SJCRH30 (cell line): Measurements from ENCODE around the gene NGEF. TPM values are rescaled to one million over a fixed set of nuclear protein-coding genes. Genes with fewer than 3 reads are reported as not detected.
A peak's percentile ranks its signal among the peaks of the same experiment; 100 is the strongest.

ENCODE experiments used
- DNase-seq, 2 experiments: peaks; one replicate each; pipeline ENCODE4 v3.0.0-alpha.2; 2015 to 2020
- H3K27ac ChIP-seq: fragments of 250-450 bp; sonication (Bioruptor Pico); 2 replicates; pipeline ENCODE4 v1.5.1; 2020; ENCODE audit warnings: mild to moderate bottlenecking, moderate library complexity
- H3K27me3 ChIP-seq: fragments of 250-450 bp; sonication (Bioruptor Pico); 2 replicates; pipeline ENCODE4 v1.5.1; 2020; ENCODE audit warnings: mild to moderate bottlenecking, moderate library complexity
- H3K36me3 ChIP-seq: fragments of 250-450 bp; sonication (Bioruptor Pico); 2 replicates; pipeline ENCODE4 v1.5.1; 2020; ENCODE audit warnings: mild to moderate bottlenecking, moderate library complexity
- H3K4me1 ChIP-seq: fragments of 250-450 bp; sonication (Bioruptor Pico); 2 replicates; pipeline ENCODE4 v1.5.1; 2020; ENCODE audit warnings: mild to moderate bottlenecking, moderate library complexity
- H3K4me3 ChIP-seq: fragments of 250-450 bp; sonication (Bioruptor Pico); 2 replicates; pipeline ENCODE4 v1.5.1; 2020; ENCODE audit warnings: mild to moderate bottlenecking, moderate library complexity
- H3K9me3 ChIP-seq: fragments of 250-450 bp; sonication (Bioruptor Pico); replicated peaks from 2 replicates; pipeline ENCODE4 v1.5.1; 2020; ENCODE audit warnings: mild to moderate bottlenecking, moderate library complexity
- total RNA-seq: library from RNA; depleted of rRNA; stranded (reverse); fragments of >200 nt; shearing (Covaris generic); gene quantifications from 2 replicates; pipeline ENCODE4 v1.2.3, GENCODE V29; 2014

The NGEF gene
- total RNA-seq, 1 experiment from 2014 or later, result not detected

DNA sequence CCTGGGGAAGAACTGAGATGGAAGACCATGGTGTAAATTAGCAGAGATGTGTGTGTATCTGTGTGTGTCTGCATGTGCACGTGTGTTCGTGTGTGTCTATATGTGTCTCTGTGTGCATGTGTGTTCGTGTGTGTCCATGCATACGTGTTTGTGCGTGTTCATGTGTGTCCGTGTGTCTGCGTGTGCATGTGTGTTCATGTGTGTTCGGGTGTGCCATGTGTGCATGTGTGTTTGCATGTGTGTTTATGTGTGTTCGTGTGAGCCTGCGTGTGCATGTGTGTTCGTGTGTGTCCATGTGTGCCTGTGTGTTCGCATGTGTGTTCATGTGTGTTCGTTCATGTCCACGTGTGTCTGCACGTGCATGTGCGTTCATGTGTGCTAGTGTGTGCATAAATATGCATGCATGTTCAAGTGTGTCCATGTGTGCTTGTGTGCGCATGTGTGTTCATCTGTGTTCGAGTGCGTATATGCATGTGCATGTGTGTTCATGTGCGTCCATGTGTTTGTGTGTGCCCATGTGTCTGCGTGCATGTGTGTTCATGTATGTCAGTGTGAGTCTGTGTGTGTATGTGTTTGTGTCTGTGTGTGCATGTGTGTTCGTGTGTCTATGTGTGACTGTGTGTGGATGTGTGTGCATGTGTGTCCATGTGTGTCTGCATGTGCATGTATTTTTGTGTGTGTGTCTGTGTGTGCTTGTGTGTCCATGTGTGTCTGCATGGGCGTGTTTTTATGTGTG, 22.5 kb upstream of the NGEF start:
- H3K36me3 ChIP-seq, result no peaks in the 10 kb centered on the region; the same call in 1 of the 2 replicates
- H3K4me3 ChIP-seq, result no peak overlapping the region
- no peaks in the 10 kb centered on the region for H3K4me1 ChIP-seq
- DNase-seq, result no peak
- peaks cover 7% of the 10 kb centered on the region; the same call in 1 of the 2 replicates for H3K27me3 ChIP-seq
- H3K9me3 ChIP-seq, result no peaks in the 10 kb centered on the region
- H3K27ac ChIP-seq, result no peak overlapping the region

DNA sequence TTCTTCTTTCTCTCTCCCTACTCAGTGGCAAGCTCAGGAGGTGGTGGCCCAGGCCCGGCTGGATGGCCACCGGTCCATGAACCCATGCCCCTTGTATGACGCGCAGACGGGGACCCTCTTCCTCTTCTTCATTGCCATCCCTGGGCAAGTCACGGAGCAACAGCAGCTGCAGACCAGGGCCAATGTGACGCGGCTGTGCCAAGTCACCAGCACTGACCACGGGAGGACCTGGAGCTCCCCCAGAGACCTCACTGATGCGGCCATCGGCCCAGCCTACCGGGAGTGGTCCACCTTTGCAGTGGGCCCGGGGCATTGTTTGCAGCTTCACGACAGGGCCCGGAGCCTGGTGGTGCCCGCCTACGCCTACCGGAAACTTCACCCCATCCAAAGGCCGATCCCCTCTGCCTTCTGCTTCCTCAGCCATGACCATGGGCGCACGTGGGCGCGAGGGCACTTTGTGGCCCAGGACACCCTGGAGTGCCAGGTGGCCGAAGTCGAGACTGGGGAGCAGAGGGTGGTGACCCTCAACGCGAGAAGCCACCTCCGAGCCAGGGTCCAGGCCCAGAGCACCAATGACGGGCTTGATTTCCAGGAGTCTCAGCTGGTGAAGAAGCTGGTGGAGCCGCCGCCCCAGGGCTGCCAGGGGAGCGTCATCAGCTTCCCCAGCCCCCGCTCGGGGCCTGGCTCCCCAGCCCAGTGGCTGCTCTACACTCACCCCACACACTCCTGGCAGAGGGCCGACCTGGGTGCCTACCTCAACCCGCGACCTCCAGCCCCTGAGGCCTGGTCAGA, 21.2 kb upstream of the NGEF start:
- no peak for DNase-seq
- H3K9me3 ChIP-seq, result no peaks in the 10 kb centered on the region
- no peak overlapping the region for H3K27ac ChIP-seq
- no peaks in the 10 kb centered on the region for H3K4me1 ChIP-seq
- peaks cover 7% of the 10 kb centered on the region; the same call in 1 of the 2 replicates for H3K27me3 ChIP-seq
- H3K4me3 ChIP-seq, result no peak overlapping the region
- no peaks in the 10 kb centered on the region; the same call in 1 of the 2 replicates for H3K36me3 ChIP-seq

DNA sequence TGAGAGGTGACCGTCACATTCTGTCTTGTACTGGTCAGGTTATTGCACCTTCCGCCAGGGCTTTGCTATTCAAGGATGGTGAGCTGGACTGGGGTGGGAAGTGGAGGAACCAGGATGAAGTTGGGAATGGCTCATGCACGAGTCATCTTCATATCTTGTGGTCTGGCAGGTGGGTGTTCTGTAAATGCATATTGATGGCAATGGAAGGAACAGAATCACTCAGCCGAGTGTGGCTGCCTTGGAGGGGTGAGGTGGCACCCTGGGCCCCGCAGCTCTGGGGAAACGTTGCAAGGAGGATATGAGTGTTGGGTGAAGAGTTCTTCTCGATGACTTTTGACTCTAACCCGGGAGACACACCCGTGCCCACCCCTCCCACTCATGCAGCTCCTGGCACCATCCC, 20.6 kb upstream of the NGEF start:
- no peaks in the 10 kb centered on the region for H3K4me1 ChIP-seq
- no peak for DNase-seq
- no peaks in the 10 kb centered on the region; the same call in 1 of the 2 replicates for H3K36me3 ChIP-seq
- no peaks in the 10 kb centered on the region for H3K9me3 ChIP-seq
- no peak overlapping the region for H3K4me3 ChIP-seq
- no peak overlapping the region for H3K27ac ChIP-seq
- H3K27me3 ChIP-seq, result peaks cover 7% of the 10 kb centered on the region; the same call in 1 of the 2 replicates

DNA sequence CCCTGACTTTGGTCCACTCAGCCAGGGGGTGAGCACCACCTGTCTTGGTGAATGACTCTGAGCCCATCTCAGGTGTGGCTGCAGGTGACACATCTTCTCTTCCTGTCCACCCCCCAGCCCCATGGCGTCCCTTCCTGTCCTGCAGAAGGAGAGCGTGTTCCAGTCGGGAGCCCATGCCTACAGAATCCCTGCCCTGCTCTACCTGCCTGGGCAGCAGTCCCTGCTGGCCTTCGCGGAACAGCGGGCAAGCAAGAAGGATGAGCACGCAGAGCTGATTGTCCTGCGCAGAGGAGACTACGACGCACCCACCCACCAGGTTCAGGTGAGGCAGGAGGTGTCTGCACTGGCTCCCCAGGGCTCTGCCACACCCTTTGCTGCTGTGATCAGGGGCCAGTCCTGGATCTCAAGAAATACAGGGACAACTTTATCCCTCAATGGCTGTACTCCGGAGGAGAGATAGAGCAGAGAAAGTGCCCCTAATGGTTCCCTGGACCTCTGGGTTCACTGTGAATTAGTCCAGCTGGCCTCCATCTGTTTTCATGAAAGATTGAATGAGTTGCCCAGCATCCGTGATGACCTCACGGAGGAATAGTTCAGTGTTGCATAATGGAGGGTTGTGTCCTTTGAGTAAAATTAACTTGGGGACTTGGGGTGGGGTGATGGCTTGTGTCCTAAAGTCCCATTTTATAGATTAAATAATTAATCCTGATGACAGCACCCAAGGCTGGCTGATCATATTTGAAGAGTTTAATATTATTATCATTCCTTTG, 19.7 kb upstream of the NGEF start, which contains the start of gene NEU2:
TSS of gene NEU2 (plus strand) at position 122 of the 770 bp plus-strand sequence. CDS start at position 122, 0 bp downstream.
- DNase-seq, result no peak
- H3K27ac ChIP-seq, result no peak within 1 kb of the TSS

DNA sequence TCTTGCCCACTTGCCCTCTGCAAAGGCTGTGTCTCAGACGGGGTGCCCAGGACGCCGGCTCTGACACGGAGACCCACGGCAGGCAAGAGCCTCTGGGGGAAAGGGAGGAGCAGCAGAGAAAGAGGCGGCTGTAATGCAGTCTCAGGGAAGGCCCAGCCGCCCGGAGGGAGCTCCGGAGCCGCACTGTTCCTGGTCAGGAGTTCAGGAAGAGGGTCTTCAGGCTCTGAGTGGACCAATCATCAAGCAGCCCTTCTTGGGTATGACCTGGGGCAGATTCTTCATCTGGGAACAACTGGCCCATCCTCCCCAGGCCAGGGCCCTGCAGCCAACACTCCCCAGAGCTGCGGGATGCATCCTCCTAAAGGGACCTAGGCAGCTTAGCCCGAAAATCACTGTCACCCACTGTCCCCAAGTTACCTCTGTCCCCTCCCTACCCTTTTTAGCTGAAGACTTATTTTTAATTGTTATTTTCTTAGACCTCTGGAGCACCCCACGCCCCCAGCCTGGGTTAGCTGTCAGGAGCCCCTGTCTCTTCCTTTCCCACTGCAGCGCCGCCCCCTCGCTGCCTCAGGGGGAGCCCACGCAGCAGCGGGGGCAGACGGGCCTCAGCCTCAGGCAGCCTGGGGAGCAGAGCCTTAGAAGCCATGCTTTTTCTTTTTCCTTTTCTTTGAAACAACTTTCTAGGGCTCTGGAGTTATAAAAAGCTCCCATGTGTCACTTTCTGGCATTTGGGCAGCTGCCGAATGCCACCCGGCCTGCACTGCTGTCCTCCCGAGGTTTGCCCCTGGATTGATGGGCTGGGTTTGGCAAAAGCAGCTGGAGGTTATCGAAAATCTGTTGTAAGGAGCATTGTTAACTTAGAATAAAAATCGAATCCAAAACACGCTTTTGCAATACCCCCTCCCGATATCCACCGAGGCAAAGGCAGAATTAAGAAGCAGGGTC, 18.8 kb upstream of the NGEF start:
- no peaks in the 10 kb centered on the region for H3K9me3 ChIP-seq
- no peak for DNase-seq
- no peak overlapping the region for H3K4me3 ChIP-seq
- no peak overlapping the region for H3K27ac ChIP-seq
- peaks cover 7% of the 10 kb centered on the region; the same call in 1 of the 2 replicates for H3K27me3 ChIP-seq
- H3K4me1 ChIP-seq, result no peaks in the 10 kb centered on the region
- no peaks in the 10 kb centered on the region; the same call in 1 of the 2 replicates for H3K36me3 ChIP-seq

More for the DNA sequence above, 19.7 kb upstream of the NGEF start, which contains the start of gene NEU2:
- Histone ChIP-seq H3K4me1 (no peaks in the 10 kb centered on the region), H3K9me3 (no peaks in the 10 kb centered on the region), H3K36me3 (no peaks in the 10 kb centered on the region; the same call in 1 of the 2 replicates), H3K4me3 (no peak within 1 kb of the TSS), H3K27me3 (peaks cover 7% of the 10 kb centered on the region; the same call in 1 of the 2 replicates)

DNA sequence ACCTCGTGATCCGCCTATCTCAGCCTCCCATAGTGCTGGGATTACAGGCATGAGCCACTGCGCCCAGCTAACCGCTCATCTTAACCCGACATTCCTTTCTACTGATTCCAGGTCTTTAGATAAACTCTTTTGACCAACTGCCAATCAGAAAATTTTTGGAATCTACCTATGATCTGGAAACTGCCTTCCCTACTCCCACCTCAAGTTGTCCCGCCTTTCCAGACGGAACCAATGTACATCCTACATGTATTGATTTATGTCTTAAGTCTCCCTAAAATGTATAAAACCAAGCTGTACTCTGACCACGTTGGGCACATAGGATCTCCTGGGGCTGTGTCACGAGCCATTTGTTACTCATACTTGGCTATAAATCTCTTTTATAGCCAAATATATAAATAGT, 16.3 kb upstream of the NGEF start:
- DNase-seq, result no peak
- Histone ChIP-seq H3K27me3 (peaks cover 7% of the 10 kb centered on the region; the same call in 1 of the 2 replicates), H3K4me3 (no peak overlapping the region), H3K9me3 (no peaks in the 10 kb centered on the region), H3K4me1 (no peaks in the 10 kb centered on the region), H3K36me3 (no peaks in the 10 kb centered on the region), H3K27ac (no peak overlapping the region)

DNA sequence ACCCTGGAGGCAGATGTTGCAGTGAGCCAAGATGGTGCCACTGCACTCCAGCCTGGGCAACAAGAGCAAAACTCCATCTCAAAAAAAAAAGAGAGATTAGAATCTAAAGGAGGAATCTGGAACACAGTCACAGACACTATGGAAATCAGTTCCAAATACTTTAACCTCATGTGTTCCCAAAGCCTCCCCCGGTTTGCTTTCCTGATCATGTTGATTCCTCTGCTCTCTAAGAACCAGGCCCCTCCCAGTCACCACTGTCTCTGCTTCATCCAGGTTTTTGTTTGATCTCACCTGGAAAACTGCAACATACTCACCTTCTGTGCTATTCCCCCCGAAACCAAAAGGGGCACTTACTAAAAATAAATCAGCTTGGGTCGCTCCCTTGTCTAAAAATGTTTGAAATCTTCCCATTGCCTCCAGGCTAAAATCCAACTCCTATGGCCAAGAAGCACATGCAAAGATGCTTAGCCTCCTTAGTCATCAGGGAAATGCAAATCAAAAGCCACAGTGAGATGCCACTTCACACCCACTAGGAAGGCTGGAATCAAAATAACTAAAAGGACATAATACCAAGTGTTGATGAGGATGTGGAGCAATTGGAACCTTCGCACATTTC, 13.2 kb upstream of the NGEF start:
- Histone ChIP-seq H3K9me3 (no peaks in the 10 kb centered on the region), H3K4me3 (no peak overlapping the region), H3K27me3 (peaks cover under 1% of the 10 kb centered on the region; the same call in 1 of the 2 replicates), H3K27ac (no peak overlapping the region), H3K4me1 (no peaks in the 10 kb centered on the region), H3K36me3 (no peaks in the 10 kb centered on the region)
- DNase-seq, result no peak

DNA sequence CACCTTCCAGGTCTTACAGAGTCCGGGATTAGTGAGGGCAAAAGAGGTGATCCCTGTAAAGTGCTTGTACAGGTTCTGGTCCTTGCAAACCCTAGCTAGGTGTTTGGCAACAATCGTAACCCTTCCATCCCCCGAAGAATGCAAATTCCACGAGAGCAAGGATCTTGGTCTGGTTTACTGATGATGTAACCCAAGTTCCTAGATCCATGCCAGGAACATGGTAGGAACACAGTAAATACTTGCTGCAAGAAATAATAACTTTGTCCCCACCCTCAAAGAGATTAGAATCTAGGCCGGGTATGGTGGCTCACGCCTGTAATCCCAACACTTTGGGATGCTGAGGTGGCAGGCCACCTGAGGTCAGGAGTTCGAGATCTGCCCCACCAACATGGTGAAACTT, 12.7 kb upstream of the NGEF start:
- no peak overlapping the region for H3K4me3 ChIP-seq
- H3K27me3 ChIP-seq, result no peaks in the 10 kb centered on the region
- no peaks in the 10 kb centered on the region for H3K9me3 ChIP-seq
- DNase-seq, result no peak
- no peaks in the 10 kb centered on the region for H3K4me1 ChIP-seq
- H3K36me3 ChIP-seq, result no peaks in the 10 kb centered on the region
- H3K27ac ChIP-seq, result no peak overlapping the region

DNA sequence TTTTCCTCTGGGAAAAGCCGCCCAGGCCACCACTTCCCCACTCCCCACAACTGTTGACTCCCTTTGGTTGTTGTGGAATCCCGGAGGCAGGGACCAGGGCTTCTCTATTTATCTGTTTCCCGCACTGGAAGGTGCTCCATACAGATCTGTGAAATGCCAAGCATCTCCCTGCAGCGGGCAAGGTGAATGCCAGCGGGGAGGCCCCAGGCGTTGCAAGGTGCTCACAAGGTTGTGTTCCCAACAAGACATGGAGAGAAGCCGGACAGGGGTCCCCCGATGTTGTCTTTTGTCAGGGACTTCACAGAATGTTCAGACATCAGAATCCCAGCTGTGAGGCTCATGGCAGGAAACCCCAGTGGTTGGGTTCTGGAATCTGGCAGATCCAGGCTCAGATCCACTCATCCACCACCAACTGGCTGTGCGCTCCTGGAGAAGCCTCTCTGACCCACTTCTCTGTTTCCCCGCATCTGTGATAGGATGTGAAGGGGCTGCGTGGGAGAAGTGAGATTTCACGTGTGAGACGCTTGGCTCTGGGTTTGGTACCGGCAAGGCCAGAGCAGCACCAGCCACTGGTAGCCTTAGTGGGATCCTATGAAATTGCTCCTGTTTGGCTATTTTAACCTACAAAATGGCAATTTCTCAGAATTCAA, 10.8 kb upstream of the NGEF start:
- Histone ChIP-seq H3K9me3 (no peaks in the 10 kb centered on the region; the same call in 1 of the 2 replicates), H3K27me3 (no peaks in the 10 kb centered on the region), H3K4me3 (no peak overlapping the region), H3K36me3 (no peaks in the 10 kb centered on the region), H3K27ac (no peak overlapping the region), H3K4me1 (no peaks in the 10 kb centered on the region)
- DNase-seq, result no peak

DNA sequence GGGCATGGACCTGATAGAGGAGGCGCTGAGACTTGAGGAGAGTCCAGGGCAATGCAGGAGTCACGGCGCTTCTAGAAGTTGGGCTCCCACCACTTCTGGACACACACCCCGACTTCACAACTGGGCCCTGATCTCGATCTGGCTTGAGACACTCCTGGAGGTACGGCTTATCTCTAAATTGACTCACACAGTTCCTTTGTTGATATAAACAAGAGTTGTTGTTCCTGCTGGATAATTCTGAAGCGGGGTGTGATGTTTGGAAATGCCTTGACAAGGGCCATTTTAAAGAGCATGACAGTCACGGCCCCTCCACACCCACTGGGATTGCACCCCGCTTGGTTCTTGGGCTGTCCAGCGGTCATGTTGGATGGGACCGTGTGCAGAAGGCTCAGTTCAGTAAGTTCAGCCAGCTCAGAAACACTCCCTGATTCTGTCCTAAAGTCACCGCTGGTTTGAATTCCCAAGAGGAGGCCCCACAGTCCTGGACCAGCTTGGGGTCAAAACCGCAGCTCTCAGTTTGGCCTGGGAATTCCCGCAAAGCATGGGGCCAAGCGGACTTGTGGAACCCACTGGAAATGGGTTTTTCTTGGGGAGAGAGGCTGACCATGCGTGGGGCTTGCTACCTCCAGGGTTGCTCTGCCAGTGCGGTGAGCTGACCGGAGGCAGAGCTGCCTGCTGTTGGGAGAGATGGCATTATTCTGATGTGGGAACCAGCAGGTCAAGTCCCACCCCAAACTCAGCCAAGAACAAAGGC, 10.1 kb upstream of the NGEF start:
- Histone ChIP-seq H3K4me3 (no peak overlapping the region), H3K4me1 (no peaks in the 10 kb centered on the region), H3K9me3 (no peaks in the 10 kb centered on the region; the same call in 1 of the 2 replicates), H3K36me3 (no peaks in the 10 kb centered on the region), H3K27ac (no peak overlapping the region), H3K27me3 (no peaks in the 10 kb centered on the region)
- no peak for DNase-seq

DNA sequence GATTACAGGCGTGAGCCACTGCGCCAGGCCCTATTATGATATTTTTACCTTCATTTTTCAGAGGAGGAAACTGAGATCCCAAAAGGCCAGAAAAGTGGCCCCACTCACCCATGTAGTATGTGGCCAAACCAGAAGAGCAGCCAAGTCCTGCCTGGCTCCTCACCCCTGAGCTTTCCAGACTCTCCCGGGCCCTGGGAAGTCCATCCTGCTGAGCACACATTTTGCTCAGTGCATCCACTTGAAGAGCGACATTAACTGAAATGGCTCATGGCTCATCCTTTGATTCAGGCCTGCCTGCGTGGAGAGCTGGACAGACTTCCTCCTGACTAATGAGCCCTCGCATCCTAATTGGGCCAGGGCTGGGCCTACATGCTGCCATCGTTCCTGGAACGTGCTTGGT, 9.5 kb upstream of the NGEF start:
- H3K4me3 ChIP-seq, result no peak overlapping the region
- no peak overlapping the region for H3K27ac ChIP-seq
- no peak for DNase-seq
- H3K9me3 ChIP-seq, result no peaks in the 10 kb centered on the region; the same call in 1 of the 2 replicates
- H3K27me3 ChIP-seq, result no peaks in the 10 kb centered on the region
- no peaks in the 10 kb centered on the region for H3K4me1 ChIP-seq
- no peaks in the 10 kb centered on the region for H3K36me3 ChIP-seq

DNA sequence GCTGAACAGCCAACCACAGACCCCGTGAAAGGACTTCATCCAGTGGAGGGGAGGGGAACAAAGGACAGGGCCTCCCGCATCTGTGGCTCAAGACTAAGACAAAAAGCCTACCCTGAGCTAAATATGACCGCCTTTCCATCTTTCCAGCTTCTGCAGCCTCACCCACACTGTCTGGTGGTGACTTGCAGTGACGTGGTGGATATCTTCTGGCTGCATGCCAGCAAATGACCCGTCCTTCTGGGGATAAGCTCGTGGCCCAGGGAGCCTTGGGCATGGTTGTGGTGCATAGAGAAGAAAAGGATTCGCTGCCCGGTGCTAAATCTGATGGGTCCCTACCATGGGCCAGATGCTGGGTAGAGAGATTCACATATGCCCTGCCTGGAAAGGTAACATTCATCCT, 8.7 kb upstream of the NGEF start:
- no peaks in the 10 kb centered on the region for H3K27me3 ChIP-seq
- H3K27ac ChIP-seq, result no peak overlapping the region
- H3K4me1 ChIP-seq, result no peaks in the 10 kb centered on the region
- no peak overlapping the region for H3K4me3 ChIP-seq
- H3K9me3 ChIP-seq, result no peaks in the 10 kb centered on the region; the same call in 1 of the 2 replicates
- peak in 1 of 2 experiments; percentile 26 for DNase-seq
- no peaks in the 10 kb centered on the region for H3K36me3 ChIP-seq
